GM12874 (cell line): ENCODE measurements around the gene CCNB1.

Source experiments
- CTCF ChIP-seq: IDR thresholded peaks from 2 replicates; pipeline ENCODE4 v1.5.1; 2011; ENCODE audit warnings: low read depth, mild to moderate bottlenecking, control low read depth, low read length, moderate library complexity; ENCODE audit not compliant: insufficient read depth

The CCNB1 gene

DNA sequence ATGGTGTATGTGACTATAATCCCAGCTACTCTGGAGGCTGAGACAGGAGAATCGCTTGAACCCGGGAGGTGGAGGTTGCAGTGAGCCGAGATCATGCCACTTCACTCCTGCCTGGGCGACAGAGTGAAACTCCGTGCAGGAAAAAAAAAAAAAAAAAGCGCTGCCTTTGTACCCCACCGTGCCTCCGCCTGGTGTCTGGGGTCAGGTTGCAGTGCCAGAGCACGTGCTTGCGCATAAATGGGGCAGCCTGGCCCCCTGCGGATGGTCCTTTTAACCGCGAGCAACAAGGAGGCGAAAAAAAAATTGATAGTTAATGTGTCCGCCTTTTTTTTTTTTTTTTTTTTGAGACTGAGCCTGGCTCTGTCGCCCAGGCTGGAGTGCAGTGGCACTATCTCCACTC is 6.3 kb upstream of the CCNB1 start:
- TF ChIP-seq CTCF: no peak

DNA sequence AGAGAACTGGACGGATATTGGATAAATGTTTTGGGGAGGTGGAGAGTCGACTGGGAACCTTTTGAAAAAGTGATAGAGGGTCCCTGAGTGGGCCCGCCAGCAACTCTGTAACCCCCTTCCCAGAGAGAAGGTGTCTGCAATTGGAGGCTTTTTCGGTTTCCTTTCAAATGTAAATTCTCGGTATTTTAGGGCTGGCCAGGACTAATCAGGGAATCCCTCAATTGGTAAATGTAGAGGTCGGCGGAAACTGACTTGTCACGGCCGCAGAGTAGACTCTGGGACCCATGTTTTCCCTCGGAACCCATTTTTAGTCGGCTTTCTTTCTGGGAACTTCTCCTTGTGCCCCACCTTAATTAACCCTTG is 524 bp downstream of the CCNB1 start:
- no peak for TF ChIP-seq CTCF

DNA sequence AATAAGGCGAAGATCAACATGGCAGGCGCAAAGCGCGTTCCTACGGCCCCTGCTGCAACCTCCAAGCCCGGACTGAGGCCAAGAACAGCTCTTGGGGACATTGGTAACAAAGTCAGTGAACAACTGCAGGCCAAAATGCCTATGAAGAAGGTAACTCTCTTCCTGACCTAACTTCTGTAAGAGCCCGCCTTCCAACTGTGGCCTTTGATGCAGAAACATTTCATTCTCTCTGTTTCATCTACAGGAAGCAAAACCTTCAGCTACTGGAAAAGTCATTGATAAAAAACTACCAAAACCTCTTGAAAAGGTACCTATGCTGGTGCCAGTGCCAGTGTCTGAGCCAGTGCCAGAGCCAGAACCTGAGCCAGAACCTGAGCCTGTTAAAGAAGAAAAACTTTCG is 979 bp downstream of the CCNB1 start:
- no peak for TF ChIP-seq CTCF

GRCh38 chr5:69170495-69170894 is 3.5 kb downstream of the CCNB1 start:
- TF ChIP-seq CTCF: no peak

DNA sequence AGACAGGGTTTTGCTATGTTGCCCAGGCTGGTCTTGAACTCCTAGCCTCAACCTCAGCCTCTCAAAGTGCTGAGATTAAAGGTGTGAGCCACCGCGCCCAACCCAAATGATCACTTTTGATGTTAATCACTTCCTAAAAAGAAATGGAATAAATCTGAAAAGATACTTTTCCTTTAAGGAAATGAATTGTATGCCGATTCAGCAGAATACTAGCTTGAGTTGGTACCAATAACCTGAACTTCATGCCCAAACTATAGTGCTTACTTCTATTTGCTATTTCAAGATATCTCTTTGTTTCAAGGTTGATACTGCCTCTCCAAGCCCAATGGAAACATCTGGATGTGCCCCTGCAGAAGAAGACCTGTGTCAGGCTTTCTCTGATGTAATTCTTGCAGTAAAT is 4.0 kb downstream of the CCNB1 start:
- TF ChIP-seq CTCF: no peak

- no peak for TF ChIP-seq CTCF
These were observed 17.7 kb downstream of the CCNB1 start for GRCh38 chr5:69184621-69185020.

DNA sequence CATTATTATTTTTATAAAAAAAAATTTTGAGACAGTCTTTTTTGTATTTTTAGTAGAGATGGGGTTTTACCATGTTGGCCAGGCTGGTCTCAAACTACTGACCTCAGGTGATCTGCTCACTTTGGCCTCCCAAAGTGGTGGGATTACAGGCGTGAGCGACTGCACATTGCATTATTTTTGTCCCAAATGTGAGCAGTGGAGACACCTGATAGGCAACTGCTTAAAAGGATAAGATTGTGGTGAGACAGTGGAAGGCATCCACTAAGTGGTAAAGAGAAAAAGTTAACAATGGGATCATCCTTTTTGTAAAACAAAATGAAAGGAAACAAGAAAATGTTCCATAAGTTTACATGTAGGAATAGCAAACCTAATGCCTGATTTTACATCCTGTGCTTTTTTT is 20.4 kb downstream of the CCNB1 start:
- no peak for TF ChIP-seq CTCF

DNA sequence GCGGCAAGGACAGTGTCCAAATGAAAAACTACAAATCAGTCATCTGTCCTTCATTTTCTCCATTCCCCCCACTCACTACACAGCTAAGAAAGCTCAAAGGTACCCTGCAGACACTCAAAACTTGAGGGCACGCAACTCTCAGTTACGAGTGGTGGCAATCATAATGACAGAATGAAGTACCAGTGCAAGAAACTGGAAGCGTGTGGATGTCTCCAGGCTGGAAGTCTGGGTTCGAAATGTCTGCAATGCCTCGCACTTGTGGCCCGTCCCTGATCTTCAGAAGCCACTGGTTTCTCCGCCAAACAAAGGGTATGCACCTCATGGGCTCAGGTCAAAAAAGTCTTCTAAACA is 21.8 kb downstream of the CCNB1 start:
- no peak for TF ChIP-seq CTCF
